Activated naive CD4-positive, alpha-beta T cell (primary cell): Measurements from ENCODE around the gene PDGFRA.

Source experiments
- DNase-seq, 4 experiments: peaks; one replicate each; lab custom pipeline; 2025; lab: John Stamatoyannopoulos, UW

PDGFRA gene

GRCh38 chr4:54255881-54256280 lies 26.8 kb downstream of the PDGFRA start:
- no peak for DNase-seq

- DNase-seq: no peak
Observed at GRCh38 chr4:54256491-54257486, 27.7 kb downstream of the PDGFRA start.

- DNase-seq: no peak
Observed at GRCh38 chr4:54265366-54265765, 36.3 kb downstream of the PDGFRA start.

- no peak for DNase-seq
Observed at GRCh38 chr4:54268151-54268550, 39.1 kb downstream of the PDGFRA start.

- DNase-seq: no peak
Observed at GRCh38 chr4:54271464-54271863, 42.4 kb downstream of the PDGFRA start.

GRCh38 chr4:54272051-54272450 lies 43.0 kb downstream of the PDGFRA start:
- DNase-seq: no peak

- DNase-seq: no peak
Observed at GRCh38 chr4:54274264-54274663, 45.2 kb downstream of the PDGFRA start.

GRCh38 chr4:54274795-54275665 lies 45.9 kb downstream of the PDGFRA start:
- no peak for DNase-seq

GRCh38 chr4:54276641-54277430 lies 47.7 kb downstream of the PDGFRA start:
- no peak for DNase-seq

- no peak for DNase-seq
Observed at GRCh38 chr4:54277691-54278090, 48.6 kb downstream of the PDGFRA start.

- DNase-seq: no peak
Observed at GRCh38 chr4:54278216-54278615, 49.1 kb downstream of the PDGFRA start.

GRCh38 chr4:54281054-54281766 lies 52.1 kb downstream of the PDGFRA start:
- DNase-seq: no peak

- DNase-seq: no peak
Observed at GRCh38 chr4:54282837-54283236, 53.7 kb downstream of the PDGFRA start.

- no peak for DNase-seq
Observed at GRCh38 chr4:54289316-54289715, 60.2 kb downstream of the PDGFRA start.

GRCh38 chr4:54290980-54291379 lies 61.9 kb downstream of the PDGFRA start:
- no peak for DNase-seq

- no peak for DNase-seq
Observed at GRCh38 chr4:54296548-54297203, 67.6 kb downstream of the PDGFRA start.

- no peak for DNase-seq
Observed at GRCh38 chr4:54308110-54308509, 79.0 kb downstream of the PDGFRA start.

- DNase-seq: no peak
Observed at GRCh38 chr4:54315561-54316538, 86.8 kb downstream of the PDGFRA start.

- DNase-seq: no peak
Observed at GRCh38 chr4:54317690-54318089, 88.6 kb downstream of the PDGFRA start.
